GM12872 (cell line): Measurements from ENCODE around the gene LRRC28.

Experiments used
- TF ChIP-seq, protein P1 (sequence below): IDR thresholded peaks from 3 replicates; pipeline ENCODE4 v1.5.1; 2011; ENCODE audit warnings: low read depth, mild to moderate bottlenecking, low read length, moderate library complexity; ENCODE audit not compliant: insufficient read depth

The LRRC28 gene

DNA sequence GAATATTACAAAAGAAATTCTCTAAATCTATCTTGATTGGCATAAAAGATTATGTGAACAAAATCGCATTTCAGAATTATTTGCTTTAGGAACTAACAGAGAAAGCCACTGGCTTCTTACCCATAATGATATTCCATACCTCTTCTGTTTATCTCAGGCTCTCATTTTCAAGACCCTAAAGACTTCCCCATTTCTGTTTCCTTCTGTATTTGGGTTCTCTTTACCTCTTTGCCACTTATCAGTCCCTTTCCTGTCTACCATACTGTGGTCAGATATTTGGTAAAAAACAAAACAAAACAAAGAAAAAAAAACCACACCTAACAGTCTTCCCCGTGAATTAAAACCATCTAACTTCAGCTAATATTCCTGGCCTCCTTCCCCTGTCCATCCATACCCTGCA lies 108.5 kb downstream of the LRRC28 start:
- TF ChIP-seq, protein P1, sequence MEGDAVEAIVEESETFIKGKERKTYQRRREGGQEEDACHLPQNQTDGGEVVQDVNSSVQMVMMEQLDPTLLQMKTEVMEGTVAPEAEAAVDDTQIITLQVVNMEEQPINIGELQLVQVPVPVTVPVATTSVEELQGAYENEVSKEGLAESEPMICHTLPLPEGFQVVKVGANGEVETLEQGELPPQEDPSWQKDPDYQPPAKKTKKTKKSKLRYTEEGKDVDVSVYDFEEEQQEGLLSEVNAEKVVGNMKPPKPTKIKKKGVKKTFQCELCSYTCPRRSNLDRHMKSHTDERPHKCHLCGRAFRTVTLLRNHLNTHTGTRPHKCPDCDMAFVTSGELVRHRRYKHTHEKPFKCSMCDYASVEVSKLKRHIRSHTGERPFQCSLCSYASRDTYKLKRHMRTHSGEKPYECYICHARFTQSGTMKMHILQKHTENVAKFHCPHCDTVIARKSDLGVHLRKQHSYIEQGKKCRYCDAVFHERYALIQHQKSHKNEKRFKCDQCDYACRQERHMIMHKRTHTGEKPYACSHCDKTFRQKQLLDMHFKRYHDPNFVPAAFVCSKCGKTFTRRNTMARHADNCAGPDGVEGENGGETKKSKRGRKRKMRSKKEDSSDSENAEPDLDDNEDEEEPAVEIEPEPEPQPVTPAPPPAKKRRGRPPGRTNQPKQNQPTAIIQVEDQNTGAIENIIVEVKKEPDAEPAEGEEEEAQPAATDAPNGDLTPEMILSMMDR, result no peak

DNA sequence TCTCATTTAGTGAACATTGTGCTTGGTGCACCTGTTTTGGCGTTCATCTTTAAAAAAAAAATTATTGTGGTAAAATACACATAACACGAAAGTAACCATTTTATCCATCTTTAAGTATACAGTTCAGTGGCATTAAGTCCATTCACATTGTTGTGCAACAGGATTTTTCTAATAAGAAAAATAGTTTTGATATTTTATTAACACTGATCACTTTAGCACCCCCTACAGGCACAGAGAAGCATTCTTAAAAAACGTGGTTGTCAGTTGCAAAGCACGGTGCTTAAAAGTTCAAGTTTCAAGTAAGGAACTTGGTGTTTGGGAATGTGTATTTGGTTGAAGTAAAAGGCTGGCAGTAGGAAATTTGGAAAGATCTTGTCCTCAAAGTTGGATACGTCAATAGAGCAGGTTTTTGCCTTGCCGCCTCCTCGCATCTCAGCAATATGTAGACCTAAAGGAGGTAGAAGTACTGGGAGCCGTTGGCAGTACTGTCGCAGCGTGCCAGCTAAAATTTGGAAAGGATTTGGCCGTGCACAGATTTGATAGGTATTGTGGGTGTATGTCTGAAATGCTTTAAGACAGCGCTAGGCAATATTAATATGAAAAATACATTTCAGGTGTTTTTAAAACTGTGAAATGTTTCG lies 110.4 kb downstream of the LRRC28 start:
- TF ChIP-seq, protein P1, result peak; percentile 43

DNA sequence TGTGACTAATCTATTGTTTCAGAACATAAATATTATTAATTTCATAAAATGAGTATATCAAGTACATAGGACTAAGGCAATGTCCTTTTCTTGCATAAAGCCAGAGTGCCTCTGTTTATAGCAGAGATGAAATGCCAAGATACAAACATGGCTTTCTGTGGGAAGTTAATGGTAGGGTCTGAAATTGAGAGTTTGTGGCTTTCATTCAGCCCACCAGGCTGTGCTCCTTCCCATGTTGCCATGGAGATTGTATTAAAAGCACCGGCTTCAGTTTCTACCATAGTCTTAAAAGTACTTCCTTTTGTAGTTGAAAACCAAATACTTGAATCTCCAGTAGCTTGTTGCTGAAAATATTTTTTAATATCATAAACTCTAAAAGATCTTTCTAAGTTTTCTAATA lies 114.0 kb downstream of the LRRC28 start:
- TF ChIP-seq, protein P1, result no peak

DNA sequence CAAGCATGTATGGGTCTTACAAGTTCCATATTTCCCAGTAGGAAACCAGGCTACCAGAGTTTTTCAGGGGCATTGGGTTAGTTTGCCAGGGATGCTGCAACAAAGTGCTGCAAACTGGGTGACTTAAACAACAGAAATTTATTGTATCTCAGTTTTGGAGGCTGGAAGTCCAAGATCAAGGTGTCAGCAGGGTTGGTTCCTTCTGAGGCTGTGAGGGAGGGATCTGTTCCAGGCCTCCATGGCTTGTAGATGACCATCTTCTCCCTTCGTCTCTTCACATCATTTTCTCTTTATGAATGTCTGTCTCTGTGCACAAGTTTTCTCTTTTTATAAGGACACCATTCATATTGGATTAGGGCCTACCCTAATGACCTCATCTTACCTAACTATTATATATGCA lies 114.7 kb downstream of the LRRC28 start:
- TF ChIP-seq, protein P1, result no peak

DNA sequence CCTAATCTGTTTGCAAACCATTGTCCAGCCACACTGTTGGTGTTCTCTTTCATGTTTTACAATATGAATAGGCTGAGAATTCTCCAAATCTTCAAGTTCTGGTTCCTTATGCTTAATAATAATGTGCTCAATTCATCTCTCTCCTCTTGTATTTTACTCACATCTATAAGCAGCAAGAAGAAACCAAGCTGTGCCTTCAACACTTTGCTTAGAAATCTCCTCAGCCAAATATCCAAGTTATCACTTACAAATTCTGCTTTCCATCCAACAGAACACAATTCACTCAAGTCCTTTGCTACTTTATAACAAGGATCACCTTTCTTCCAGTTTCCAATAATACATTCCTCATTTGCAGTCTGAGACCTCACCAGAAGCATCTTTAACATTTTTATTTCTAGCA lies 117.5 kb downstream of the LRRC28 start:
- TF ChIP-seq, protein P1, result no peak

DNA sequence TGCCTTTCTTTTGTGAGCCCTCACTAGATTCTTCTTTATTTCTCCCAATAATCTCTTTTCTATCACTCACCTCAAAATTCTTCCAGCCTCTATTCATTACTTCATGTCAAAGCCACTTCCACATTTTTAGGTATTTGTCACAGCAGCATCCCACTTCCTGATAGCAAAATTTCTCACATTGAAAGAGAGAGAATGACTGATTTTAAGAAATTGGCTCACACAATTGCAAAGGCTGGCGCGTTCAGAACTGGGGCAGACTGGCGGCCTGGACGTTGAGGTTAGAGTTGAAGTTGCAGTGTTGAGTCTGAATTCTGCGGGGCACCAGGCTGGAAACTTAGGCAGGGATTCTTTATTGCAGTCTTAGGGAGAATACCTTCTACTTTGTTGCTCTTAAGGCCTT lies 117.9 kb downstream of the LRRC28 start:
- TF ChIP-seq, protein P1, result no peak

DNA sequence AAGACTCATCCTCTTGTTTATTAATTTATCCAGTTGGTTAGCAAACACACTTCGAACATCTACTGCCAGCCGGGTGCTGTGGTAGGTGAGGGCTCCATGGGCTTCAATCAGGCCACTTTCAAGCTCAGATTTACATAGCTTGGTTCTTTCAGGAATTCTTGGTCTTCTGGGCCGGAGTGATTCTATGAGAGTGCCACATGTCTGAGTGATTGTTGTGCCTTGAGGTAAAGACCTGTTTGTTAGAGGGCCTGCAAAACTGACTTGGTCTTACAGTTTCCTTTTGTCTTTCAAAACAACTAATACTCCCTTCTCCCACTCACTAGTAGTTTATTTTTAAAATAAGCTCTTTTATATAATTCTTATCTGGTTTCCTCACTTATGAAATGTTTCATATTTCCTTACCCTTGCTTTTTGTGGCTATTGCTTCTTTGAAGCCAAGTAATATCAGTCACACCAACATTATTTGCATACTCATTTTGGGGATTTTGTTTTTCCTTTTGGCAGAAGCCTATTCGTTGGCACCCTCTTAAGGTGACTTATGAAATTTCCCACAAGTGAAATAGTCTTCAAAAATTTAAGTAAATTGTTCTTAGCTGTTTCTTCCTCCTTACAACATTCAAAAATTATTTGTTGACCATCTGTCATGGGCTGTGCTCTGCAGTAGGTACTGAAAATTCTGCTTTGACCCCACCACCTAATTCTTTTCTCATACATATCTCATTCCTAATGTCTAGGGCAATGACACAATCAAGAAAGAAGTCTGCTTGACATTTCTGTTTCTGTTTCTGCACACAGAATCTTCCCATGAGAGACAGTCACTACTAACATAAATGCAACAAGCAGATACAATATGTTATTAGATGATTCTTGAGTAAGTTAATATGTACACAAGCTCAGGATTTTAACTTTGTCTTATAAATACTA lies 120.2 kb downstream of the LRRC28 start:
- TF ChIP-seq, protein P1, result peak; percentile 25; the same call in 2 of the 3 replicates
